D721Med (cell line): ENCODE results near the gene DNASE1.

Source experiments
- DNase-seq: peaks from one replicate; pipeline ENCODE4 v3.0.0; 2011; ENCODE audit warnings: low spot score; ENCODE audit not compliant: insufficient read length
- FAIRE-seq: peaks from 2 replicates; lab custom pipeline; 2011; peaks lifted over from hg19 to GRCh38; lab: Jason Lieb, UNC
- TF ChIP-seq, protein P1 (sequence below): IDR thresholded peaks from 2 replicates; pipeline ENCODE4 v1.5.1; 2012; ENCODE audit warnings: mild to moderate bottlenecking, control low read depth; ENCODE audit not compliant: insufficient read depth; ENCODE audit errors: missing control alignments

DNASE1 gene

DNA sequence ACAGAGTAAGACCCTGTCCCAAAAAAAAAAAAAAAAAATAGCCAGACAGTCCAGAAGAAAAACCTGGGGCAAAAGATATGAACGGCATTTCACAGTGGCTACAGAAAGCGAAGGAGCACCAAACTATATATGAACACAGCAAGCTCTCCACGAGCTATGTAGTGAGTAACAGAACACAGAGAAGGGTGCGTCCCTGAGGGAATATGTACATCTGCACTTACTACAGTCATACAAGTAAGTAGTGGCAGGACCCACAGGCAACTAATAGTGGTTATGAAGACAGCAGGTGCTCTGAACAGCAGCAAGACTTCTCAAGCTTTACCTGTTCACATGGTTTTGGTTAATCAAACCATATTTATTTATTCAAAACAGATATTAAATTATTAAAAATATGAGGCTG is 47.0 kb downstream of the DNASE1 start:
- DNase-seq (no peak), FAIRE-seq (no peak)
- TF ChIP-seq, protein P1, sequence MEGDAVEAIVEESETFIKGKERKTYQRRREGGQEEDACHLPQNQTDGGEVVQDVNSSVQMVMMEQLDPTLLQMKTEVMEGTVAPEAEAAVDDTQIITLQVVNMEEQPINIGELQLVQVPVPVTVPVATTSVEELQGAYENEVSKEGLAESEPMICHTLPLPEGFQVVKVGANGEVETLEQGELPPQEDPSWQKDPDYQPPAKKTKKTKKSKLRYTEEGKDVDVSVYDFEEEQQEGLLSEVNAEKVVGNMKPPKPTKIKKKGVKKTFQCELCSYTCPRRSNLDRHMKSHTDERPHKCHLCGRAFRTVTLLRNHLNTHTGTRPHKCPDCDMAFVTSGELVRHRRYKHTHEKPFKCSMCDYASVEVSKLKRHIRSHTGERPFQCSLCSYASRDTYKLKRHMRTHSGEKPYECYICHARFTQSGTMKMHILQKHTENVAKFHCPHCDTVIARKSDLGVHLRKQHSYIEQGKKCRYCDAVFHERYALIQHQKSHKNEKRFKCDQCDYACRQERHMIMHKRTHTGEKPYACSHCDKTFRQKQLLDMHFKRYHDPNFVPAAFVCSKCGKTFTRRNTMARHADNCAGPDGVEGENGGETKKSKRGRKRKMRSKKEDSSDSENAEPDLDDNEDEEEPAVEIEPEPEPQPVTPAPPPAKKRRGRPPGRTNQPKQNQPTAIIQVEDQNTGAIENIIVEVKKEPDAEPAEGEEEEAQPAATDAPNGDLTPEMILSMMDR = no peak

GRCh38 chr16:3702082-3702481 is 47.6 kb downstream of the DNASE1 start:
- TF ChIP-seq, protein P1 = no peak
- no peak for FAIRE-seq
- DNase-seq = no peak

DNA sequence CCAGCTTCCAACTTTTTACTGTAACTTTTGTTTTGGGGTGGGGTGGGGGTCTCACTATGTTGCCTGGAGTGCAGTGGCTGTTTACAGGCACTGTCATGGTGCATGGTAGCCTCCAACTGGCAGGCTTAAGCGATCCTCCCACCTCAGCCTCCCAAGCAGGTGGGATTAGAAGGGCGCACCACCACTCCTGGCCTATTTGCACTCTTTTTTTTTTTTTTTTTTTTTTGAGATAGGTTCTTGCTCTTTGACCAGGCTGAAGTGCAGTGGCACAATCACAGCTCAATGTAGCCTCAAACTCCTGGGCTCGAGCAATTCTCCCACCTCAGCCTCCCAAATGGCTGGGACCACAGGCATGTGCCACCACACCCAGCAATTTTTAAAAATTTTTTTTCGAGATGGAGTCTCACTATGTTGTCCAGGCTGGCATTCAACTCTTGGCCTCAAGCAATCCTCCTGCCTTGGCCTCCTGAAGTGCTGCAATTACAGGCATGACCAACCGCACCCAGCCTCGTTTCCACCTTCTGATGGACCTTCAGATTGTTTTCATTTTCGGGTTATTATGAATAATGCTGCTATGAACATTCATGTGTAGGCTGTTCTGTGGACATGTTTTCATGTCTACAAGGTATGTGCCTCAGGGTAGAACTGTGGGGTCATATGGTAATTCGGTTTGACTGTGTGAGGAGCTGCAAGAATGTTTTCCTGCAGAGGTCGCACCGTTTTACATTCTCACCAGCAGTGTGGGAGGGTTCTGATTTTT is 51.9 kb downstream of the DNASE1 start:
- FAIRE-seq = no peak
- no peak for DNase-seq
- TF ChIP-seq, protein P1 = no peak
